A673 (cell line): Measurements from ENCODE around the gene FAHD1.

Experiments used
- EZH2 ChIP-seq: fragments of 200-600 bp; sonication (generic); IDR thresholded peaks from 2 replicates; pipeline ENCODE4 v1.6.1; 2017; ENCODE audit warnings: borderline replicate concordance, low read depth, mild to moderate bottlenecking, mixed read lengths, antibody characterized with exemption, low read length; ENCODE audit not compliant: poor library complexity, severe bottlenecking
- TF ChIP-seq, protein P1 (sequence below): fragments of 300-800, 200-600 bp; sonication (generic); conservative IDR thresholded peaks from 2 replicates; pipeline ENCODE4 v1.5.1; 2017; ENCODE audit warnings: low read depth, mild to moderate bottlenecking, antibody characterized with exemption, low read length, moderate library complexity, mixed read lengths

DNA sequence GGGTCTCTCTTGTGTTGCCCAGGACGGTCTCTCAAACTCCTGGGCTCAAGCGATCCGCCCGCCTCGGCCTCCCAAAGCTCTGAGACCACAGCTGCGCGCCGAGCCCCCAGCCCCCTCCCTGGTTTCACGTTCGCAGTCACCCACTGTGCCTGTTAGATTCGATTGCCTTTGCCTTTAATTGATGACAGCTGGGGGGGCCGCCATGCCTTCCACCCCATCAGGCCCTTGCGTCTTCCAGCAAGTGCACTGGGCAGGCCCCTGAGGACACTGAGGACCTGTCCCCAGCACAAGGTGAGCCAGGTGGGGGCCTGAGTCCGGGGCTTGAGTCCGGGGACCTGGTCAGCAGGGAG lies 36.8 kb upstream of the FAHD1 start:
- TF ChIP-seq, protein P1, sequence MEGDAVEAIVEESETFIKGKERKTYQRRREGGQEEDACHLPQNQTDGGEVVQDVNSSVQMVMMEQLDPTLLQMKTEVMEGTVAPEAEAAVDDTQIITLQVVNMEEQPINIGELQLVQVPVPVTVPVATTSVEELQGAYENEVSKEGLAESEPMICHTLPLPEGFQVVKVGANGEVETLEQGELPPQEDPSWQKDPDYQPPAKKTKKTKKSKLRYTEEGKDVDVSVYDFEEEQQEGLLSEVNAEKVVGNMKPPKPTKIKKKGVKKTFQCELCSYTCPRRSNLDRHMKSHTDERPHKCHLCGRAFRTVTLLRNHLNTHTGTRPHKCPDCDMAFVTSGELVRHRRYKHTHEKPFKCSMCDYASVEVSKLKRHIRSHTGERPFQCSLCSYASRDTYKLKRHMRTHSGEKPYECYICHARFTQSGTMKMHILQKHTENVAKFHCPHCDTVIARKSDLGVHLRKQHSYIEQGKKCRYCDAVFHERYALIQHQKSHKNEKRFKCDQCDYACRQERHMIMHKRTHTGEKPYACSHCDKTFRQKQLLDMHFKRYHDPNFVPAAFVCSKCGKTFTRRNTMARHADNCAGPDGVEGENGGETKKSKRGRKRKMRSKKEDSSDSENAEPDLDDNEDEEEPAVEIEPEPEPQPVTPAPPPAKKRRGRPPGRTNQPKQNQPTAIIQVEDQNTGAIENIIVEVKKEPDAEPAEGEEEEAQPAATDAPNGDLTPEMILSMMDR = no peak
- TF ChIP-seq EZH2 = no peak
